Measurements from ENCODE around the gene CYTH4. TPM values are rescaled to one million over a fixed set of nuclear protein-coding genes. Genes with fewer than 3 reads are reported as not detected.
A peak's percentile ranks its signal among the peaks of the same experiment; 100 is the strongest.

CYTH4 gene
- total RNA-seq, 4 donors from 2014 or later = 4.2 to 21.3 (median 9.3) TPM

GRCh38 chr22:37267661-37268413 lies 14.5 kb upstream of the CYTH4 start:
- peaks cover 0 to 10% (median 0%) of the 10 kb centered on the region in 3 donors for H3K4me1 ChIP-seq
- no peak for TF ChIP-seq EP300 (IDR thresholded peaks at IDR 0.05)
- TF ChIP-seq CTCF (IDR thresholded peaks at IDR 0.05) = no peak
- TF ChIP-seq POLR2AphosphoS5 (IDR thresholded peaks at IDR 0.05) = no peak
- no peak for TF ChIP-seq POLR2A (IDR thresholded peaks at IDR 0.05)
- peaks cover 0 to 23% (median 0%) of the 10 kb centered on the region in 3 donors for H3K9me3 ChIP-seq
- H3K4me3 ChIP-seq = no peak overlapping the region
- ATAC-seq = no peak
- H3K27me3 ChIP-seq = peaks cover 80% of the 10 kb centered on the region
- H3K27ac ChIP-seq = peak overlapping the region in 1 of 4 donors; percentile 31
- peaks cover 0 to 4% of the 10 kb centered on the region in 2 donors for H3K36me3 ChIP-seq
- 58 to 63% methylated on average over 4 to 5 of the region's 11 CpGs for WGBS, 2 donors (ENCODE audit: low coverage in 1 of 2)

GRCh38 chr22:37269936-37270678 lies 12.2 kb upstream of the CYTH4 start:
- no peak overlapping the region for H3K4me3 ChIP-seq
- WGBS, 2 donors (ENCODE audit: low coverage in 1 of 2) = 69 to 77% methylated on average over 6 to 8 of the region's 8 CpGs
- no peak for ATAC-seq
- peaks cover 84% of the 10 kb centered on the region for H3K27me3 ChIP-seq
- peaks cover 0 to 6% (median 0%) of the 10 kb centered on the region in 3 donors for H3K9me3 ChIP-seq
- no peak overlapping the region for H3K27ac ChIP-seq
- no peak for TF ChIP-seq POLR2A (IDR thresholded peaks at IDR 0.05)
- no peak for TF ChIP-seq CTCF (IDR thresholded peaks at IDR 0.05)
- TF ChIP-seq EP300 (IDR thresholded peaks at IDR 0.05) = no peak
- TF ChIP-seq POLR2AphosphoS5 (IDR thresholded peaks at IDR 0.05) = no peak
- H3K4me1 ChIP-seq = peaks cover 0 to 10% (median 0%) of the 10 kb centered on the region in 3 donors
- H3K36me3 ChIP-seq = no peaks in the 10 kb centered on the region

DNA sequence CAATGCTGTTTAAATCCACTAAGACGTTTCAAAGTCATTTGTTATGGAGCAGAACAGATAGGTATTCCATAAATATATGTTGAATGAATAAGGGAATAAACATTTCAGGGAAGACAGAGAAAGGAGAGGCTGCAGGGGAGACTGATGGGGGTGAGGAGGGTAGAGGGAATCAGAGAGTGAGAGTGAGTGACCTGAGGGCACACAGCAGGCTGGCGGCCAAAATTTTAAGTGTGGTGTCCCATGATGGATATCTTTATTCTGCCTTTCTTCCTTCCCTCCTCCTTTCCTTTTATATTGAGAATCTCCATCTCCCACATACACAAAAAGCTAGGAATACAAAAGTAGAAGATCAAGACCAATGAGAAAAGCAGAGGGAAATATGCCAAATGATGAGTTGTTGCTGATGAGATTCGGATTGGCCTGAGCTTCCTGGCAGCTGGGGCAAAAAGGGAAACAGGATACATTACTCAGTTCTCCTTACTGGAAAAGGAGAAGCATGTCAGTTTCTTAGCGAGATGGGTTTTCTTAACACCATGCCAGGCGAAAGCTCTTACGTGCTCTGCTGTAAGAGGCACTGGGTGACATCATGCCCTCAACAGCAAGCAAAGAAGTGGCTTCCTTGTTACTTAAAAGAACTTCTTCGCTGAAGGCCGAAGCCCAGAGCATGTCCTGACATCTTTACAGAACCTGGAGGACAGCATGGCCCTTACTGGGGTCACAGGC lies 11.2 kb upstream of the CYTH4 start:
- H3K9me3 ChIP-seq = peaks cover 0 to 6% (median 0%) of the 10 kb centered on the region in 3 donors
- H3K27ac ChIP-seq = no peak overlapping the region
- peaks cover 84% of the 10 kb centered on the region for H3K27me3 ChIP-seq
- TF ChIP-seq POLR2A (IDR thresholded peaks at IDR 0.05) (no peak), EP300 (IDR thresholded peaks at IDR 0.05) (no peak), POLR2AphosphoS5 (IDR thresholded peaks at IDR 0.05) (no peak), CTCF (IDR thresholded peaks at IDR 0.05) (no peak)
- H3K4me1 ChIP-seq = peaks cover 0 to 10% (median 0%) of the 10 kb centered on the region in 3 donors
- no peak overlapping the region for H3K4me3 ChIP-seq
- H3K36me3 ChIP-seq = no peaks in the 10 kb centered on the region
- WGBS, 2 donors (ENCODE audit: low coverage in 1 of 2) = 63 to 64% methylated on average over 5 to 6 of the region's 8 CpGs
- ATAC-seq = no peak

DNA sequence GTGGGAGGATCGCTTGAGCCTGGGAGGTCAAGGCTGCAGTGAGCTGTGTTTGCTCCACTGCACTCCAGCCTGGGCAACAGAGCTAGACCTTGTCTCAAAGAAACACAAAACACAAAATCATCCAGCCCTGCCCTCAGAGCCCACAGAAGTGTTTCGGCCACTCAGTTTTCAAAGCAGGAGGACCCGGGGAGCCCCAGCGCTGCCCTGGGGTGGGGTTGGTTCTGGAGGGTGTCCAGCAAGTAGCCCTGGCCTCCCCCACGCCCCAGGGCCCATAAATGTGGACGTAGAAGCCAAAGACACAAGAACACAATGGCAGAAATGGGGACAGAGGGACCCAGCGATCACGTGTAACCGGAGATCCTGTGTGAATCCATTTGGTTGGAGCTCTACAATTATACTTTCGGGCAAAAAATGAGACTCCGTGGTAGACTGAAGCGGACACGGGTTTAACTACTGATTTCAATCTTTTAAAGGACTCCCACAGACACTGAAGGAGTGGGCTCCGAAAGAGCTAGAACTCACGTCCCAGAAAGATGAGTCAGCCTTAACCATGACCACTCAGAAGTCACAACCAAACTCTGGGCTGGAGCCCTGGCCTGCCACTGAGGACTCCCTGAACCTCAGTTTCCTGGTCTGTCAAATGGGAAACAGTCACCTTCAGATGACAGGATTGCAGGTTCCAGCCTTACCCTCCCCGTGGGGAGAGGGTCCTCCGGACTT lies 9.0 kb upstream of the CYTH4 start:
- Histone ChIP-seq H3K9me3 (peaks cover 0 to 6% (median 0%) of the 10 kb centered on the region in 3 donors), H3K27ac (no peak overlapping the region), H3K4me3 (no peak overlapping the region), H3K36me3 (no peaks in the 10 kb centered on the region), H3K27me3 (peaks cover 86% of the 10 kb centered on the region), H3K4me1 (no peaks in the 10 kb centered on the region)
- no peak for ATAC-seq
- 45 to 84% methylated on average over 4 to 7 of the region's 17 CpGs for WGBS, 2 donors (ENCODE audit: low coverage in 1 of 2)
- TF ChIP-seq POLR2A (IDR thresholded peaks at IDR 0.05) (no peak), EP300 (IDR thresholded peaks at IDR 0.05) (no peak), CTCF (IDR thresholded peaks at IDR 0.05) (no peak), POLR2AphosphoS5 (IDR thresholded peaks at IDR 0.05) (no peak)

Data from gastroesophageal sphincter (tissue), 4 donors.